SK-N-MC (cell line): ENCODE results near the gene HEG1.

Source experiments
- EZH2 ChIP-seq: fragments of 200-600 bp; sonication (generic); IDR thresholded peaks from one replicate; pipeline ENCODE4 v1.6.1; 2017; ENCODE audit warnings: antibody characterized with exemption
- POLR2AphosphoS5 ChIP-seq: IDR thresholded peaks from 2 replicates; pipeline ENCODE4 v1.6.1; 2012; ENCODE audit warnings: mild to moderate bottlenecking, low read depth, low read length, borderline replicate concordance

DNA sequence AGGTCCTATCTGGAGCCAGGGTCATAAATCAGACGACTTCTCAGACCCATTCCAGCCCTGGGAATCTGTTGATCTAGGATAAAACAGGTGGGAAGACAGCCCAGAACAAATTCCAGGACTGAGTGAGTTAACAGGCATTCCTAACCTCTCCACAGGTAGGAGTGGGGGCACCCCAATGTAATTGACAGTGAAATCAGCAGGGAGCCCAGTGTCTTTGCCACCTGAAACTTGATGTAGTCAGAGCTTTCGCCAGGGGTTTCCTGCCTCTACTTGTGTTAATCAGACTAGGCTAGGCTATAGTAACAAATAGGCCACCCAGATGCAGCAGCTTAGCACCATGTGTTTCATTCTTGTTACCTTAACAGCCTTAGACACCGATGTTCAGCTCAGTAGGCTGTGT lies 2.7 kb upstream of the HEG1 start:
- no peak for TF ChIP-seq POLR2AphosphoS5
- no peak for TF ChIP-seq EZH2
